K562 (cell line): ENCODE results near the gene UNKL. TPM values are rescaled to one million over a fixed set of nuclear protein-coding genes. Genes with fewer than 3 reads are reported as not detected.

Source experiments
- RNF219 ChIP-seq: fragments of 250-450 bp; sonication (Bioruptor Pico); IDR thresholded peaks from 2 replicates; pipeline ENCODE4 v1.5.0; 2022; ENCODE audit warnings: mild to moderate bottlenecking
- TBL1XR1 ChIP-seq, 2 experiments: IDR thresholded peaks; 2 replicates each; pipeline ENCODE4 v1.6.1; 2012; ENCODE audit warnings: improper control_type of control experiment in 2 of 2, low read length in 2 of 2, mild to moderate bottlenecking in 1 of 2
- THAP7 ChIP-seq: fragments of 250-450 bp; sonication (Bioruptor Pico); IDR thresholded peaks from 2 replicates; pipeline ENCODE4 v1.5.0; 2021
- ZNF146 ChIP-seq: IDR thresholded peaks from one replicate; pipeline ENCODE4 v1.6.1; 2018; ENCODE audit warnings: missing compliant biosample characterization; ENCODE audit not compliant: unreplicated experiment
- polyA plus RNA-seq, 8 experiments: library from polyadenylated mRNA; depleted of rRNA in 4 of 8; stranded (reverse) in 5 of 8; unstranded in 3 of 8; fragments of >200 nt; fragmentation: Nextera tagmentation in 2 of 8; fragmentation: Illumina TruSeq in 1 of 8; extraction: Ambion mirVana in 2 of 8; extraction: Trizol in 1 of 8; gene quantifications; 2 replicates each; pipeline versions ENCODE4 v1.2.1 to v1.2.3, GENCODE V29; 2011 to 2014; ENCODE audit warnings: inconsistent platforms in 1 of 8, missing spikeins in 1 of 8
- total RNA-seq, 7 experiments: library from RNA; depleted of rRNA in 6 of 7; stranded (reverse); fragments of >200 nt in 6 of 7; fragmentation: Illumina TruSeq in 2 of 7; extraction: Trizol in 2 of 7; gene quantifications; 2 replicates each; pipeline versions ENCODE4 v1.2.1 to v1.2.3, GENCODE V29; 2011 to 2021; ENCODE audit warnings: low replicate concordance in 1 of 7
- TF ChIP-seq, protein P1 (sequence below), 2 experiments: fragments of 450-650 bp; IDR thresholded peaks; 2 replicates each; pipeline ENCODE4 v1.6.1; 2016

UNKL gene
- total and polyA plus RNA-seq, 9 of the 15 experiments (the other 6 are each of a cell fraction or from before 2014, with no cell fraction given): 0.37 to 30.2 (median 5.1) TPM

- TF ChIP-seq RNF219 (no peak), THAP7 (no peak), ZNF146 (CRISPR knock-in tag) (no peak), TBL1XR1 (IDR thresholded peaks at IDR 0.05; ENCODE audit: low read length in 2 of 2) (no peak)
- TF ChIP-seq, protein P1, sequence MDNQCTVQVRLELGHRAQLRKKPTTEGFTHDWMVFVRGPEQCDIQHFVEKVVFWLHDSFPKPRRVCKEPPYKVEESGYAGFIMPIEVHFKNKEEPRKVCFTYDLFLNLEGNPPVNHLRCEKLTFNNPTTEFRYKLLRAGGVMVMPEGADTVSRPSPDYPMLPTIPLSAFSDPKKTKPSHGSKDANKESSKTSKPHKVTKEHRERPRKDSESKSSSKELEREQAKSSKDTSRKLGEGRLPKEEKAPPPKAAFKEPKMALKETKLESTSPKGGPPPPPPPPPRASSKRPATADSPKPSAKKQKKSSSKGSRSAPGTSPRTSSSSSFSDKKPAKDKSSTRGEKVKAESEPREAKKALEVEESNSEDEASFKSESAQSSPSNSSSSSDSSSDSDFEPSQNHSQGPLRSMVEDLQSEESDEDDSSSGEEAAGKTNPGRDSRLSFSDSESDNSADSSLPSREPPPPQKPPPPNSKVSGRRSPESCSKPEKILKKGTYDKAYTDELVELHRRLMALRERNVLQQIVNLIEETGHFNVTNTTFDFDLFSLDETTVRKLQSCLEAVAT (IDR thresholded peaks at IDR 0.05): no peak
Observed at GRCh38 chr16:1452530-1452929, 38.0 kb upstream of the UNKL start (continued).
